ENCODE measurements around the gene ATN1.
"Not testable (repeated sequence)": the region's sequence is repeated elsewhere in the genome, so short reads cannot be mapped to it uniquely, and the experiment has no call there.

ATN1 gene

DNA sequence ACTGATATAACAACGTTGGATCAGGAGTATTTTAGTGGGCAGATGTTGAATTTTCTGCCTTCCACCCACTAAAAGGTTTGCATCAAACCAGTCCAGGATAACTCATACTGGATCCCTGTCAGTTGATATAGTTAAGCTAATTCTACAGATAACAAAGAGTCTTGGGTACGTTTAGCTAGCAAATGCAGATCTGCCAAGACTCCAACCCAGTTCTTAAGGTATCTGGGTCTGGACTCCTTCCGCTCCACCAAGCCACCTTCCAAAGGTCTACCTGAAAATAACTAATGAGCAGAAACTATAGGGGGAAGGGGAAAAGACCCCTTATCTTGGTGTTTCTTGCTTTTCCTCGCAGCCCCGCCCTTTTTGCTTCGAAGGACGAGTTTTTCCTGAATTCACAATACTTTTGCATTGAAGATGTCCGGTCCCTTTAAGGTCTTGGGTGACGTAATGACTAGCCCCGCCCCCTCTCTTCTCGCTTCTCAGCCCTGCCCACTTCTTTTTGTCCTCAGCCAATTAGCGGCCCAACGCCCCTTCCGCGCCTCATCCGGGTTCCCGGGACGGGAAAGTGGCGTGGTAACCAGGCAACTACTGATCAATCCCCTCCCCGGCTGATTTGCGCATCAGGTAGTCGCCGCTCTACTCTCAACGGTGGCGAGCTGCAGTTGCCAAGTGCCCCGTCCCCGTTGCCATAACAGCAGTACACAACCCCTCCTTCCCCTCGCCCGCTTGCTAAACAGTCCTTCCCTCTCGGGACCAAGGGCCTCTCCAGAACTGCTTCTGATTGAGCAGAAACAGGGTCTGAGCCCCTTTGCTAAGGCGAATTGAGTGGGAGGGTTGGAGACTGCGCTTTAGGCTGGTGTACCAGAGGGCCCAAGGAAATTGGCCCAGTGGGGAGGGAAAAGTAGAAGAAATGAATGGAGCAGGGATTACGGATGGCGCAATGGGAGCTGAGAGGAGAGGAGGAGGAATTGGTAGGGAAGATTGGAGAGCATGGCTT is 23.2 kb upstream of the ATN1 start, which contains the start of gene LRRC23:
TSS of gene LRRC23 (plus strand) at position 543 of the 997 bp plus-strand sequence. CDS start 812 bp downstream, outside the sequence.
- peak; percentile 96 for DNase-seq

DNA sequence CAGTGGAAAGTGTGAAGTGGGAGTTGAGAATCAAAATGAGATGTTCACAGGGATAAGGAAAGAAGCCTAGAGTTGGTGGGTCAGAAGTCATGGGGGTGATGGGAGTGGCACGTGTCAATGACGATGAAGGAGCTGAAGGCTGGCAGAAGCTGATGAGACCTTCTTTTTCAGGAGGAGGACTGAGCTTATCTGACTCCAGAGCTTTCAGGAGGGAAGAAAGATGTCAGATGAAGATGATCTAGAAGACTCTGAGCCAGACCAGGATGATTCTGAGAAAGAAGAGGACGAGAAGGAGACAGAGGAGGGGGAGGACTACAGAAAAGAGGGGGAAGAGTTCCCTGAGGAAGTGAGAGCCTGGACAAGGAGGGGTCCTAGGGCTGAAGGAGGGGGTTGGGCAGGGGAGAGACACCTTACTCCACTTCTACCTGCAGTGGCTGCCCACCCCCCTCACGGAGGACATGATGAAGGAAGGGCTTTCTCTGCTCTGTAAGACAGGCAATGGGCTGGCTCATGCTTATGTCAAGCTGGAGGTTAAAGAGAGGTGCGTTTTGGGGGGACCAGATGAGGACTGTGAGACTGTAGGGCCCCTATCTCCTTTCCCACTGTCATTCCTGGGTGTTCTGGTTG is 22.2 kb upstream of the ATN1 start:
- no peak for DNase-seq

DNA sequence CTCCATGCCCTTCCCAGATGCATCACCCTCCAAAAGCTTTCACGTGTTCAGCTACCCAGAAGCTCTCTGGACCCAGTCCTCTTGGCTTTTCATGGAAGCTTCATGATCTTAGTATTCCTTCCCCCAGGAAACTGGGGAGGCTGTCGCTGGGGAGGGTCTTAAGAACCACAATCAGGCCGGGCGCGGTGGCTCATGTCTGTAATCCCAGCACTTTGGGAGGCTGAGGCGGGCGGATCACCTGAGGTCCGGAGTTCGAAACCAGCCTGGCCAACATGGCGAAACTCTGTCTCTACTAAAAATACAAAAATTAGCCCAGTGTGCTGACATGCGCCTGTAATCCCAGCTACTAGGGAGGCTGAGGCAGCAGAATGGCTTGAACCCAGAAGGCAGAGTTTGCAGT is 19.6 kb upstream of the ATN1 start:
- DNase-seq = not testable (repeated sequence)

DNA sequence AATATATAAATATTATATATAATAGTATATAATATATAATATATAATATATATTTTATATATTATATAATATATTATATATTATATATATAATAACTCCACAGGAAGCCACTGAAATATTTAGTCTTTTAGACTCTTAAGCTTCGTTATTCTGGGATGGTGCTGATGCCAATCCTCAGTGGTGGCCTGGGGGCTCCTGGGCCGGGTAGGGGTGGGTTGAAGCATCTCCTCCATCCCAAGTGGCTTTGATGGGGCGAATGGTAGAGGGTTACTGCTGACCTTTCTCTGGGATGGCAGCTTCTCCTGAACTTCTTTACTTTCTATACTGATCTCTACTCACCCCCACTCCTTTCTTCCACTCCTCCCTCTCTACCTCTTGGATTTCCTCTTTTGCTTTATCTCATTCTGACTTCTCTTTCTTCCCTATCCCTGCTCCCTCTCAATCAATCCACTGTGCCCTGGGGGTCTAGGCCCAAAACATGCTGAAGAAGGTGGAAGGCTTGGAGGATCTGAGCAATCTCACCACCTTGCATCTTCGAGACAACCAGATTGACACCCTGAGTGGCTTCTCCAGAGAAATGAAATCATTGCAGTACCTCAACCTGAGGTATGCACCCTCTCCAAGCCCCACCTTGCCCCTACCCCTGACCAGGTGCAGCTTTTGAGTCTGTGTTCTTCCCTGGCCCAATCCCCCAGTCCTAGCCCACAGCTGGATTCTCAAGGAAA is 18.2 kb upstream of the ATN1 start:
- DNase-seq = no peak

DNA sequence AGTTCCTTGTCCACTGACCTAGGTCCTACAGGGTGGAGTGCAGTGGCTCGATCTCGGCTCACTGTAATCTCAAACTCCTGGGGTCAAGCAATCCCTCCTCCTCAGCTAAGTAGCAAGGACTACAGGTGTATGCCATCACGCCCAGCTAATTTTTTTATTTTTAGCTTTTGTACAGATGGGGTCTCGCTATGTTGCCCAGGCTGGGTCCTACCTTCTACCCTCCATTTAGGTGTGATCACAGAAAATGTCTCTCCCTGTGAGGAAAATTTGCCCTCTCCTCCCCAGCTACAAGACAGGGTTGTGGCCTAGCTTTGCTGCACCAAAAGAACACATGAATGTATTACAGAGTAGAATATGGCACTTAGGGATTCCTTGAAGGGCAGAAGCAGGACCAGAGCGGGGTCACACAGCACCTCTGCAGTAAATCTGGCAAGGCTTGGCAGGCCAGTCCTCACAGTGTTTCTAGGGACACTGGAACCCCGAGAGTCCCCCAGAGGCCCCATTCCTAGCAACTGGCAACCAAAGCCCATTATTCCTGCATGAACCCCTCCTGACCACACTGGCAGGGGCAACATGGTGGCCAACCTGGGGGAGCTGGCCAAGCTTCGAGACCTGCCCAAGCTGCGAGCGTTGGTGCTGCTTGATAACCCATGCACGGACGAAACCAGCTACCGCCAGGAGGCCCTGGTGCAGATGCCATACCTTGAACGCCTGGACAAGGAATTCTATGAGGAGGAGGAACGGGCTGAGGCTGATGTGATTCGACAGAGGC is 15.4 kb upstream of the ATN1 start:
- no peak for DNase-seq

DNA sequence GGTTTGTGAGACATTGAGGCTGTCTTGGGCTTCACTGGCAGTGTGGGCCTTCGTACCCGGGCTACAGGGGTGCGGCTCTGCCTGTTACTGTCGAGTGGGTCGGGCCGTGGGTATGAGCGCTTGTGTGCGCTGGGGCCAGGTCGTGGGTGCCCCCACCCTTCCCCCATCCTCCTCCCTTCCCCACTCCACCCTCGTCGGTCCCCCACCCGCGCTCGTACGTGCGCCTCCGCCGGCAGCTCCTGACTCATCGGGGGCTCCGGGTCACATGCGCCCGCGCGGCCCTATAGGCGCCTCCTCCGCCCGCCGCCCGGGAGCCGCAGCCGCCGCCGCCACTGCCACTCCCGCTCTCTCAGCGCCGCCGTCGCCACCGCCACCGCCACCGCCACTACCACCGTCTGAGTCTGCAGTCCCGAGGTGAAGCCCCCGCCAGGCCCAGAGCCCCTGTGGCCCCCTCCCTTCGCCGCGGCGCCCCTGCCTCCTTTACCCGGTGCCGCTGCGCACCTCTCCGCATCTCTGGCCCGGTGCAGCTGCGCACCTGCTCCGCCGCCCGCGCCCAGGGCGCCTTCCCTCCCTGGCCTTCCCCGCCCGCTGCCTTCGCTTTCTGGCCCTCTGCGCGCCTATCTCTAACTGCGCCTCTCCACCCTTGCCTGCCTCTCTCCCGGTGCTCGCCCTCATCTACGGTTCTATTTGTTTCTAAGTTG is 13.4 kb upstream of the ATN1 start, which contains the start of gene ENO2:
TSS of gene ENO2 (plus strand) at position 335 of the 701 bp plus-strand sequence. CDS start 1,253 bp downstream, outside the sequence.
- DNase-seq = no peak

DNA sequence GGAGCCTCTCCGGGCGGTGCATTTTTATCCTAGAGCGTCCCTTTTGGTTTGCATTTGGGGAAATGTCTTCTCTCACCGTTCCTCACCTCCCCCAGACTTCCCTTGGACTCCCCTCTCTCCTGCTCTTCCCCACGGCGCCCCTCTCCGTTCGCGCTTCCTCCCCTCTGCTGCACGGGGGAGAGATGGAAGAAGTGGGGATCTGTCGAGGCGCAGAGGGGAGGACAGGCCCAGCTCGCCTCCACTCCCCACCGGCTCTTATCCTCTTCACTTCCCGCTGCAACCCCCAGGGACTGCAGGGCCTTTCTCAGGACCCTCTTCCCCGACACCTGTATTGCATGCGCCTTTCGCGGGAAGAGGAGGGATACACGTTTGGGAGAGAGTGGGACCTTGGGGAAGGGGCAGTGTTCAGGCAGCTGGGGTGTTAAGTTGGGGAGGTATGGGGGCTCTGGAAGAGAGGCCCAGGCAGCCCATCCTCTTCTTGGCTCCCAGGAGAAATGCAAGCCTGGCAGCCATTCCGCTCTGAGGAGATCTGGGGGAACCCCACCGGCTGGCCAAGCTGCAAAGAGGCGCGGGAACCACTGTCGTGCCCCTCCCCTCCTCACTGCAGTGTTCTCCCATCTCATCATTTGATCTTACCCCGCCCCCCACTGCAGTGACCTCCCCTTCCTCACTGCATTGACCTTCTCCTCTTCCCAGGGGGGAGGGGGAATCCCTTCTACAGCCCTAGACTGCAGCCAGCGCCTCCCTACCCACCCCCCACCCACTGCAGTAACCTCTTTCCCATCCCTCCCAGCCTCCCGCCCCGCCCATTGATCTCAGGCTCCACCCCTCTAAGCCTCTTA is 12.6 kb upstream of the ATN1 start:
- DNase-seq = no peak

DNA sequence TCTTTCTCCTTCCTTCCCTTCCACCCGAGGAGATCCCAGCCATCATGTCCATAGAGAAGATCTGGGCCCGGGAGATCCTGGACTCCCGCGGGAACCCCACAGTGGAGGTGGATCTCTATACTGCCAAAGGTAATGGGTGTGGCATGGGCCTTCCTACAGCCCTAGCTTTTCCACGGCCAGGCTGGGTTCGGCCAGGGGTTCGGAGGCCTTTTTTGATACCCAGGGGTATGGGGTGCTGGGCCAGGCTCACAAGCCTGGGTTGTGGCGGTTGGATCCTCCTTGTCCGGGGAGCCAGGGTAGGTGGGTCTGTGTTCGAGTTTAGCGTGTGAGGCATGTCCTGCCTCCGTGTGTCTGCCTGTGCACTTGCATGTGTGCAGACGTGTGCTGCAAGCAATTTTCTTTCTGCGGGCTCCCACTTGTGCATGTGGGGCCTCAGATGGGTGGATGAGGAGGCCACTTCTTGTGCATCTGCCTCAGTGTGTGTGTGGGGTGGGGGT is 11.9 kb upstream of the ATN1 start:
- DNase-seq = no peak

DNA sequence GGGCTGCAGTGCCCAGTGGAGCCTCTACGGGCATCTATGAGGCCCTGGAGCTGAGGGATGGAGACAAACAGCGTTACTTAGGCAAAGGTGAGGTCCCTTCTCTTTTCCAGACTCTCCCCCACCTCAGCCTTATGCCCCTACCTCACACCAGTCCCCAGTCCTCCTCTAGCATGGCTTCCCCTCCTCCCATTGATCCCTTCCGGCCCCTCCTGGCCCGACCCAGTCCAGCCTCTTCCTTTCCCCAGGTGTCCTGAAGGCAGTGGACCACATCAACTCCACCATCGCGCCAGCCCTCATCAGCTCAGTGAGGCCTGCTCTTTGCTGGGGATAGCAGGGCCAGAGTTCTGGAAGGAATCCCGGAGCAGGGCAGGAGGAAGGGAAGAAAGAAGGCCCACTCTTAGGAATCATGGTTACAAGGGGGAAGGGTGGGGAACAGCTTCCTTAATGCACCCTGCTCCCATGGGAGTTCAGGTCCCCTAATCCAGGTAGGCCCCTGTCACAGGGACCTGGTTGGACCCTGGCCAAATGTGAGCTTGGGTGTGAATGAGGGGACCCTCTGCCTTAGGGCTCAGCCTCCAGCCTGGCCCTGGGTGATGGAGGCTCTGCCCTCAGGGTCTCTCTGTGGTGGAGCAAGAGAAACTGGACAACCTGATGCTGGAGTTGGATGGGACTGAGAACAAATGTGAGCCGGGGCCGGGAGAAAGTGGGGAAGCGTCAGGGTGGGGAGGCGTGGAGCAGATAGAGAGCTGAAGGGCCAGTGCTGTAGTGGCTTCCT is 11.1 kb upstream of the ATN1 start:
- no peak for DNase-seq

DNA sequence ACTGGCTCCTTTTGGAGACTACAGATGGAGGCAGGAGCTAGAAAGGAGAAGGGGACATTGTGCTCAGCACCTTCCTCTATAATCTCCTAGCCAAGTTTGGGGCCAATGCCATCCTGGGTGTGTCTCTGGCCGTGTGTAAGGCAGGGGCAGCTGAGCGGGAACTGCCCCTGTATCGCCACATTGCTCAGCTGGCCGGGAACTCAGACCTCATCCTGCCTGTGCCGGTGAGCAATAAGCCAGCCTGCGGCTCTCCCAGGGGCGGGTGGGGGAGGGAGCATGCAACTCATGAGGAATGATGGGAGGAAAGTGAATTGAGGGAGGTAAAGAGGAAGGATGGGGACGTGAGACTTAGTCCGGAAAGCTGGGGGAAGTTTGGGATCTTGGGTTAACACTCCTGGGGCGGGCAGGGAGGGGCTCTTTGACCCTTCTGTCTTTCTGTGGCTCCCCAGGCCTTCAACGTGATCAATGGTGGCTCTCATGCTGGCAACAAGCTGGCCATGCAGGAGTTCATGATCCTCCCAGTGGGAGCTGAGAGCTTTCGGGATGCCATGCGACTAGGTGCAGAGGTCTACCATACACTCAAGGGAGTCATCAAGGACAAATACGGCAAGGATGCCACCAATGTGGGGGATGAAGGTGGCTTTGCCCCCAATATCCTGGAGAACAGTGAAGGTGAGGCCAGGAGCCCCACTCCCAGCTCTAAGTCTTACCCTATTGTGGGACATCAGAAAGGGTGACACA is 10.1 kb upstream of the ATN1 start:
- no peak for DNase-seq

DNA sequence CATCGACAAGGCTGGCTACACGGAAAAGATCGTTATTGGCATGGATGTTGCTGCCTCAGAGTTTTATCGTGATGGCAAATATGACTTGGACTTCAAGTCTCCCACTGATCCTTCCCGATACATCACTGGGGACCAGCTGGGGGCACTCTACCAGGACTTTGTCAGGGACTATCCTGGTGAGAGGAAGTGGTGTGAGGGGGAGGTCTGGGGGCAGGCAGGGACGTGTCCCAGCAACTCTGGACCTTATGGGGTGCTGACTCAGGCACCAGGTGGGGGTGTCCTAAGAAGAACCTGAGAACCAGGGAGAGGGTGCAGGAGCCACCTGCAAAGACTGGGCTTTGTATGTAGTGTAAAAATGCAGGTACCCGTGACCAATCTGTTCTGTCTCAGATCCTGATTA is 8.2 kb upstream of the ATN1 start:
- DNase-seq = no peak

DNA sequence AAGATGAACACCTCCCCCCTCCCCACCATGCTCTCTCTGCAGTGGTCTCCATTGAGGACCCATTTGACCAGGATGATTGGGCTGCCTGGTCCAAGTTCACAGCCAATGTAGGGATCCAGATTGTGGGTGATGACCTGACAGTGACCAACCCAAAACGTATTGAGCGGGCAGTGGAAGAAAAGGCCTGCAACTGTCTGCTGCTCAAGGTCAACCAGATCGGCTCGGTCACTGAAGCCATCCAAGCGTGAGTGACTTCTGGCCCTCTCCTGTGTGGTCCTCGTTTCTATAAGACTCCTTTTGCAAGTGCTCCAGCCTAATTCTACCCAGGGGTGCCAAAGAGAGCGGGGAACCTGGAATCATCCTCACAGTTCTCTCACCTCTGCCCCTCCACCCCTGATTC is 6.2 kb upstream of the ATN1 start:
- DNase-seq = no peak

DNA sequence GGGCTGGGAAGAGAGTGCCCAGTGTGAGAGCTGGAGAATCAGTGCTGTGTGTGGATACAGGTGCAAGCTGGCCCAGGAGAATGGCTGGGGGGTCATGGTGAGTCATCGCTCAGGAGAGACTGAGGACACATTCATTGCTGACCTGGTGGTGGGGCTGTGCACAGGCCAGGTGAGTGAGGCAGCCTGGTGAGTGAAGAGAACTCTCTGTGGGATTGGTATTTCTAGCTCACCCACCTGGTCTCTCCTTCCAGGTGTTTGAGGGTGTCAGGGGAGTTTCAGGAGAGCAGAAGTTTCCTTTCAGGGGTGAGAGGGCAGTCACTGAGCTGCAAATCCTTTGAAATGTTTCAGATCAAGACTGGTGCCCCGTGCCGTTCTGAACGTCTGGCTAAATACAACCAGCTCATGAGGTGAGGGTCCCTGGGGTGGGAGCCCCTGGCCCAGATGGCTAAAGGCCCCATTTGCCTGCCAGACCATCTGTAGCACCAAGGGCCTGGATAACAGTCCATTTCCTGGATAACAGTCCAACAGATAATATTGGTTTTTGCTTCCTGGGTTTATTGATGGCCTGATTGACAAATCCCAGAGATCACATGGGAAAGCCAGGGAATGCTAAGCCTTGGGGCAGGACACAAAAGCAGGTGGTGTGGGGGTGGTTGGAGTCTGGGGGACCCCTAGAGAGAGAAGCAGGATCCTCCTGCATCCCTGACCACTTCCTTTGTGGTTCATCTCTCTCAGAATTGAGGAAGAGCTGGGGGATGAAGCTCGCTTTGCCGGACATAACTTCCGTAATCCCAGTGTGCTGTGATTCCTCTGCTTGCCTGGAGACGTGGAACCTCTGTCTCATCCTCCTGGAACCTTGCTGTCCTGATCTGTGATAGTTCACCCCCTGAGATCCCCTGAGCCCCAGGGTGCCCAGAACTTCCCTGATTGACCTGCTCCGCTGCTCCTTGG is 5.5 kb upstream of the ATN1 start:
- no peak for DNase-seq

DNA sequence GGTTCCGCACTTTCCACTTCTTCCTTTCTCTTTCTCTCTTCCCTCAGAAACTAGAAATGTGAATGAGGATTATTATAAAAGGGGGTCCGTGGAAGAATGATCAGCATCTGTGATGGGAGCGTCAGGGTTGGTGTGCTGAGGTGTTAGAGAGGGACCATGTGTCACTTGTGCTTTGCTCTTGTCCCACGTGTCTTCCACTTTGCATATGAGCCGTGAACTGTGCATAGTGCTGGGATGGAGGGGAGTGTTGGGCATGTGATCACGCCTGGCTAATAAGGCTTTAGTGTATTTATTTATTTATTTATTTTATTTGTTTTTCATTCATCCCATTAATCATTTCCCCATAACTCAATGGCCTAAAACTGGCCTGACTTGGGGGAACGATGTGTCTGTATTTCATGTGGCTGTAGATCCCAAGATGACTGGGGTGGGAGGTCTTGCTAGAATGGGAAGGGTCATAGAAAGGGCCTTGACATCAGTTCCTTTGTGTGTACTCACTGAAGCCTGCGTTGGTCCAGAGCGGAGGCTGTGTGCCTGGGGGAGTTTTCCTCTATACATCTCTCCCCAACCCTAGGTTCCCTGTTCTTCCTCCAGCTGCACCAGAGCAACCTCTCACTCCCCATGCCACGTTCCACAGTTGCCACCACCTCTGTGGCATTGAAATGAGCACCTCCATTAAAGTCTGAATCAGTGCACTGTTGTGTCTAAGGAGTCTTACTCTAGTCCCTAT is 4.6 kb upstream of the ATN1 start:
- no peak for DNase-seq

DNA sequence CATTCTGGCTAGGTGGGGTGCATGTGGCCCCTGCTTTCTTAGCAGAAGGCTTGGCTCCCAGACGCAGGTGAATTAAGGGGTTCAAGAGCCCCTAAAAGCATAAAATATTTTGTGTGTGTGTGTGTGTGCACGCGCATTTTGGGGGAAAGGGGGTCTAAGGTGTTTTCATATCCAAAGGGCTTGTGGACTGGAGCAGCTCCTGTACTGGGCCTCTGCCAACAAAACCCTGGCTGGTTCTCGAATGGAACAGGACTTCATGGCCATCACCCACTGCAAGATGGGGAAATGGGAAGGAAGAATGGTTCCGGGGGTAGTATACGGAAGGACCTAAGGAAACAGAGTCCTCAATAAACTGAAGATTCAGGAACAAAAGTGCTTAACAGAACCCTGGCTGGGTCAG is 3.9 kb upstream of the ATN1 start:
- no peak for DNase-seq

DNA sequence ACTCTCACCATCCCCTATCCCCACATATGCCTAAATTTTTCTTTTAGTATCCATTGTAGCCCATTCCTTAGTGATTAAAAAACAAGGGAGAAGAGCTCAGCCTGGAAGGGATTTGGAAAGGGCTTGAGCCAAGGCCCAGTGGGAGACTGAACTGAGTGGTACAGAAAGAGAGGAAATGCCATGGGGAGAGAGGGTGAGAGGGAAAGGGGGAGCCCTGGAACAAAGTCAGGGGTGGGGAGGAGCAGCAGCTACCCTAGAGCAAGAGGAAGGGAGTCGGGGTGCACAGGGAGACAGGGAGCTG is 2.6 kb upstream of the ATN1 start:
- DNase-seq = no peak

DNA sequence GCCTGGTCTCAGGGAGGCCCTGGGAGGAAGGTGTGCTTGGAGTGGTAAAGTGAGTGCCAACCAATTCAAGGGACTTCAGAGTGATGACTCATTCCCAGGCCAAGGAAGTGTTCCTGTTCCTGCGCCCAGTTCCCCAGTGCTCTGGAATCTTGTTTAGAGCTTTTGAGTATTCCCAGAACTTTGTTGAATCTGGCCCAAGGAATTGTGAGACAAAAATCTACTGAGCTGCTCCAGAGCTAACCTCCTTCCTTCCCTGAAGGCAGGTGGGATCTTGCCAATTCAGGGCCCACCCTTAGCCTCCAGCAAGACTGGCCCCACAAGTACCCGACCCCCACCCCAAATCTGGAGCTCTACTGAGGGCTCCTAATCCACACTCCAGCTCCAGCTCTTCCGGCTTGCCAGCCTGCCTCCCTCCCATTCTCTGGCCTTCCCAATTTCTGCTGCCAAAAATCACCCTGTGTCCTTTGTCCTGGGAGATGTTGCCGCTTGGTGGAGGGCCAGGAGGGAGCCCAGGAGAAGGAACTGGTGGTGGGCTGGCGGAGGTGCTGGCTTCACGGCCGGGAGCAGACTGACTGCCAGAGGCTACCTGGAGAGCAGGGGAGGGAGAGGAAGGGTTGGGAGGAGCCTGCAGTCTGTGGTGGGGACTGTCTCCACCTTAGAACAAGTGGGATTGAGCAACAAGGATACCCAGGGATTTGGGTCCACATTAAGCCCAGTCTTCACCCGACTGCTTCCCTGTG is 2.0 kb upstream of the ATN1 start:
- DNase-seq = no peak
